C4-2B (cell line): ENCODE results near the gene PPP1R13L.

ENCODE experiments used
- ZFX ChIP-seq: fragments of 450-650 bp; IDR thresholded peaks from 2 replicates; pipeline ENCODE4 v1.6.1; 2017
- TF ChIP-seq, protein P1 (sequence below): fragments of 450-650 bp; conservative IDR thresholded peaks from 2 replicates; pipeline ENCODE4 v1.5.1; 2017; ENCODE audit warnings: mild to moderate bottlenecking

DNA sequence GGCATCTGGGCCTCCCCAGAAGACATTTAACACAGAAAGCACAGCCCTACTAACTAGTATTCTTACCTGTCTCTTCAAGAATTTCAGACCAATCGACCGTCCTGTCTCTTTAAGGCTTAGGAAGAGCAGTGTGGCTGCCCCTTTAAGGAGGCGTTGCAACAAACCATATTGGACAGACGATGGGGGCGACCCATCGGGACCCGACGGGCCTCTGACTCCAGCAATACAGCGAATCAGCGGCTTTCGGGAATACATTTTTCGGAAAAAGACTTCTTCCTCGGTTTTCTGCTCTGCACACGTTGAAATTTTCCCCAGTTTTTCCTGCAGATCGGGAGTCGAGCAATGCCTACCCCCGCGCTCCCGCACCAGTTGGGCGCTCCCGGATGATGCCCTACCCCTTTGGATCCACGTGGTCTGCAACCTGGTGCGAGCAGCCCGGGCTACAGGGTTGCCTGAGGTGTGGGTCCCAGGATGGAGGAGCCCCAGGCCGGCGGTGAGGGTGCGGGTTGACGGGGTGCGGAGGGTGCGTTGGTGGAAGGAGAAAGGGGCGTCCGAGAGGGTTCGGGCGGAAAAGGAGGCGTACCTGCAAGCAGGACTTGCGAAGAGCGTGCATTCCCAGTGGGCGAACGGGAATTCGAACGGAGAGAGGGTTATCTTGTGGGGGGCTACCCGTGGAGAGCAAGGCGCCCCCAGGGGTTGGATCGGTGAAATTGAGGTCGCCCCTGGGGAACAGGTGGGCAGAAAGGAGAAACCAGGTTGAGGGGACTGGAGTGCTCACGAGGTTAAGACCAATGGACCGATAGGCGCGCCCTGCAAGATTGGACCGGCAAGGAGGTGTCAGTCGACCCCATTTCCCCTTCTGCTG lies 1.6 kb upstream of the PPP1R13L start, which contains the start of gene POLR1G:
- TF ChIP-seq, protein P1, sequence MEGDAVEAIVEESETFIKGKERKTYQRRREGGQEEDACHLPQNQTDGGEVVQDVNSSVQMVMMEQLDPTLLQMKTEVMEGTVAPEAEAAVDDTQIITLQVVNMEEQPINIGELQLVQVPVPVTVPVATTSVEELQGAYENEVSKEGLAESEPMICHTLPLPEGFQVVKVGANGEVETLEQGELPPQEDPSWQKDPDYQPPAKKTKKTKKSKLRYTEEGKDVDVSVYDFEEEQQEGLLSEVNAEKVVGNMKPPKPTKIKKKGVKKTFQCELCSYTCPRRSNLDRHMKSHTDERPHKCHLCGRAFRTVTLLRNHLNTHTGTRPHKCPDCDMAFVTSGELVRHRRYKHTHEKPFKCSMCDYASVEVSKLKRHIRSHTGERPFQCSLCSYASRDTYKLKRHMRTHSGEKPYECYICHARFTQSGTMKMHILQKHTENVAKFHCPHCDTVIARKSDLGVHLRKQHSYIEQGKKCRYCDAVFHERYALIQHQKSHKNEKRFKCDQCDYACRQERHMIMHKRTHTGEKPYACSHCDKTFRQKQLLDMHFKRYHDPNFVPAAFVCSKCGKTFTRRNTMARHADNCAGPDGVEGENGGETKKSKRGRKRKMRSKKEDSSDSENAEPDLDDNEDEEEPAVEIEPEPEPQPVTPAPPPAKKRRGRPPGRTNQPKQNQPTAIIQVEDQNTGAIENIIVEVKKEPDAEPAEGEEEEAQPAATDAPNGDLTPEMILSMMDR, result no peak
- TF ChIP-seq ZFX, result no peak
